Effector memory CD4-positive, alpha-beta T cell (primary cell): Measurements from ENCODE around the gene NT5DC2.

ENCODE experiments used
- DNase-seq, 3 donors: peaks; one replicate each; pipeline ENCODE4 v3.0.0-alpha.2; 2020
- H3K27ac ChIP-seq: 2 replicates; pipeline ENCODE4 v1.7.0; 2013; ENCODE audit warnings: mild to moderate bottlenecking, low read length, moderate library complexity; ENCODE audit not compliant: insufficient read depth, poor library complexity, severe bottlenecking
- H3K27me3 ChIP-seq: replicated peaks from 2 replicates; pipeline ENCODE4 v1.7.0; 2013; ENCODE audit warnings: mild to moderate bottlenecking, low read length; ENCODE audit not compliant: insufficient read depth, control insufficient read depth, poor library complexity, severe bottlenecking
- H3K36me3 ChIP-seq: 2 replicates; pipeline ENCODE4 v1.7.0; 2013; ENCODE audit warnings: mild to moderate bottlenecking, low read length, moderate library complexity; ENCODE audit not compliant: control insufficient read depth, insufficient read depth
- H3K4me1 ChIP-seq: 2 replicates; pipeline ENCODE4 v1.7.0; 2013; ENCODE audit warnings: low read length, mild to moderate bottlenecking; ENCODE audit not compliant: control insufficient read depth, insufficient read depth, poor library complexity, severe bottlenecking
- H3K4me3 ChIP-seq: 2 replicates; pipeline ENCODE4 v1.7.0; 2013; ENCODE audit warnings: low read length, low read depth, mild to moderate bottlenecking; ENCODE audit not compliant: insufficient read depth, poor library complexity, severe bottlenecking
- H3K9me3 ChIP-seq: 2 replicates; pipeline ENCODE4 v1.7.0; 2013; ENCODE audit warnings: mild to moderate bottlenecking, low read length, moderate library complexity; ENCODE audit not compliant: control insufficient read depth

NT5DC2 gene

GRCh38 chr3:52480768-52481715 lies 52.6 kb downstream of the NT5DC2 start:
- no peak for DNase-seq
- H3K4me1 ChIP-seq: no peaks in the 10 kb centered on the region
- no peaks in the 10 kb centered on the region for H3K27me3 ChIP-seq
- H3K36me3 ChIP-seq: peaks cover 84% of the 10 kb centered on the region
- H3K4me3 ChIP-seq: no peak overlapping the region
- H3K27ac ChIP-seq: no peak overlapping the region
- H3K9me3 ChIP-seq: no peaks in the 10 kb centered on the region

GRCh38 chr3:52479877-52480575 lies 53.6 kb downstream of the NT5DC2 start:
- Histone ChIP-seq H3K27me3 (no peaks in the 10 kb centered on the region), H3K36me3 (peaks cover 88% of the 10 kb centered on the region), H3K9me3 (no peaks in the 10 kb centered on the region), H3K27ac (no peak overlapping the region), H3K4me3 (no peak overlapping the region), H3K4me1 (no peaks in the 10 kb centered on the region)
- DNase-seq: no peak

DNA sequence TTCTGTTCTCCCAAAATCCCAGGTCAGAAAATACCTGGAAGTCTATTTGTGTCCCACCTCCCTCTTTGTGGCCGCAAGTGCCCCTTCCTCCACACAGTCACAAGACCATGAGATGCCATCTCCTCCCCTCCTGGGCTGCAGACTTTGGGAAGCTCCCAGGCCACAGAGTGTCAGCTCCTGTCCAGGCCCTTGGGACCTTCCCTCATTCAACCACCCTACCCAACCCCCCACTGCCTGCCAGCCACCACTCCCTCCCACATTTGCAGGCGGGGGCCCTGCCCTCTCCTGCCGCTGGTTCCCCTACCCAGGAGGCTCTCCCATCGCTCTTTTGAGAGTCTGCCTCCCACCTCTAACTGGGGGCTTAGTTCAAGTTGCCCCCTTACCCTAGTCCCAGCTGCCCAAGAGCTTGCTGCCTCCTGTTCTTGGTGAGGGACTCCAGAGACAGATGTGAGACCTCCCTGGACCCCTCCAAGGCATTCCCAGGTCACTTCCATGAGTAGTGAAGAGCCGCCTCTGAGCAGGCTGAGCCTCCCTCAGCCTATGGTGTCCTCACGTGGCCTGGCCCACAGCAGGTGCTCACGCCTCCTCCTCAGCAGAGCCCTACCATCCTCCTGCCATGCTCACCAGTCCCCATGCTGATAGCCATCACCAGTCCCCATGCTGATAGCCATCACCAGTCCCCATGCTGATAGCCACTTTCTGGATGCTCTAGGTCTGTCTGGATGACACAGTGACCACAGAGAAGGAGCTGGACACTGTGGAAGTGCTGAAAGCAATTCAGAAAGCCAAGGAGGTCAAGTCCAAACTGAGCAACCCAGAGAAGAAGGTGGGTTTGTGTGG lies 54.4 kb downstream of the NT5DC2 start:
- no peak for DNase-seq
- Histone ChIP-seq H3K4me1 (no peaks in the 10 kb centered on the region), H3K9me3 (no peaks in the 10 kb centered on the region), H3K27me3 (no peaks in the 10 kb centered on the region), H3K36me3 (peaks cover 88% of the 10 kb centered on the region), H3K4me3 (no peak overlapping the region), H3K27ac (no peak overlapping the region)

DNA sequence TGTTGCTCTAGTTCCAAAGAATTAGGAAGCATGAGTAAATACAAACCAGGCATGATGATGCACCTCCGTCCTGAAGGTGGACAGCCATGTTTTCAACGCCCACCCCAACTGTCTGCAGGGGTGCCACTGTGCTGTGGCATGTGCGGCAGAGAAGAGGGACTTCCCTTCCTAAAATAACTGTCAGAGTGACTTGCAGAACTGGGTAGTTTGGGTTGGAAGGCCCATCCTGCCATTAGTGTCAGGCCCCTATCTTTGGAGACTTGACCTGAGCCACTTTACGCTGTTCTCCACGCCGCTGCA lies 55.9 kb downstream of the NT5DC2 start:
- Histone ChIP-seq H3K27ac (no peak overlapping the region), H3K9me3 (no peaks in the 10 kb centered on the region), H3K27me3 (no peaks in the 10 kb centered on the region), H3K4me3 (no peak overlapping the region), H3K36me3 (peaks cover 94% of the 10 kb centered on the region), H3K4me1 (no peaks in the 10 kb centered on the region)
- no peak for DNase-seq

DNA sequence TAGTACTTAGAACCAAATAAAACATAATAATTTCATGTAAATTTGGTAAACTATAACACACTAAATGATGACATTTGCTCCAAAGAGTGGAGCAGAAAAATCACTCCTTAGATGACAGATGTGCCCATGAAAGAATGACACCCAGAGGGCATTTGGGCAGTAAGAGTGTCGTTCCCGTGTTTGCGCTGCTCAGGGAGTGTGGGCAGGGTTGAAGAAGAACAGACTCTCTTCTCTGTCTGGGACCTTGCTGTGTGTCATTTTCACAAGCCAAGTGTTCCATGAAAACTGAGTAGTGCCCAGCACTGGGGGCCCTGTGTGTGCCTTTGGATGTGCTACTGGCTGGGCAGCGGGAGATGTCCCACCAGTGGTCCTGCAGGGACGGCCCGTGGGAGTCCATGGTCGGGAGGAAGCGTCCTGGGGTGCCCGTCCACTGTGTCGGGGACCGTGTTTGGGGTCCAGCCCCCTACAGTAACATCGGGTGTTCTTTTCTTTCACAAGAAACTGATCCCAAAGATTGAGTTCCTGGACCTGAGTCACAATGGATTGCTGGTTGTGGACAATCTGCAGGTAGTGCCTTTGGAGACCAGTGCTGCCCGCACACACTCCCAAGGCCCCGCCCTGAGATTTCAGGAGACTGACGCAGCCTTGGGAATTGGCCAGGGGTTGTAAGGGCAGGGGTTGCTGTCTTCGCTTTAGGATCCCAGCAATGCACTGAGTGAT lies 56.4 kb downstream of the NT5DC2 start:
- Histone ChIP-seq H3K4me1 (no peaks in the 10 kb centered on the region), H3K27ac (no peak overlapping the region), H3K36me3 (peaks cover 96% of the 10 kb centered on the region), H3K9me3 (no peaks in the 10 kb centered on the region), H3K4me3 (no peak overlapping the region), H3K27me3 (no peaks in the 10 kb centered on the region)
- no peak for DNase-seq
